Ramos (cell line): ENCODE data around the gene ROR2.
"Not testable (repeated sequence)": the region's sequence is repeated elsewhere in the genome, so short reads cannot be mapped to it uniquely, and the experiment has no call there.

Source experiments
- in situ Hi-C: fragments of 300-500 bp; cut with MboI; formaldehyde crosslinking; loops from one replicate; pipeline ENCODE4 v1.14.3; 2022; ENCODE audit warnings: low sequenced_read_pairs; ENCODE audit not compliant: unreplicated experiment

The ROR2 gene

GRCh38 chr9:91676046-91676445 lies 274.0 kb downstream of the ROR2 start:
- in situ Hi-C loops, result no loop called here

GRCh38 chr9:91664663-91665062 lies 285.4 kb downstream of the ROR2 start:
- in situ Hi-C loops, result no loop called here

GRCh38 chr9:91663858-91664257 lies 286.2 kb downstream of the ROR2 start:
- in situ Hi-C loops, result no loop called here

- in situ Hi-C loops, result no loop called here
These were observed 288.6 kb downstream of the ROR2 start for GRCh38 chr9:91661451-91661850.

GRCh38 chr9:91660521-91660920 lies 289.5 kb downstream of the ROR2 start:
- in situ Hi-C loops, result no loop called here

GRCh38 chr9:91659529-91660495 lies 290.2 kb downstream of the ROR2 start:
- in situ Hi-C loops, result no loop called here

GRCh38 chr9:91658513-91659105 lies 291.4 kb downstream of the ROR2 start:
- in situ Hi-C loops, result no loop called here

GRCh38 chr9:91657501-91657900 lies 292.5 kb downstream of the ROR2 start:
- in situ Hi-C loops, result no loop called here

- in situ Hi-C loops, result no loop called here
These were observed 294.4 kb downstream of the ROR2 start for GRCh38 chr9:91655658-91656057.

GRCh38 chr9:91655215-91655614 lies 294.8 kb downstream of the ROR2 start:
- in situ Hi-C loops, result no loop called here

- in situ Hi-C loops, result no loop called here
These were observed 295.5 kb downstream of the ROR2 start for GRCh38 chr9:91654527-91654926.

GRCh38 chr9:91647371-91647770 lies 302.7 kb downstream of the ROR2 start:
- in situ Hi-C loops, result no loop called here

- in situ Hi-C loops, result no loop called here
These were observed 303.3 kb downstream of the ROR2 start for GRCh38 chr9:91646702-91647101.

- in situ Hi-C loops, result no loop called here
These were observed 305.6 kb downstream of the ROR2 start for GRCh38 chr9:91644433-91644832.

- in situ Hi-C loops, result no loop called here
These were observed 306.4 kb downstream of the ROR2 start for GRCh38 chr9:91643481-91644077.

- in situ Hi-C loops, result no loop called here
These were observed 307.3 kb downstream of the ROR2 start for GRCh38 chr9:91642771-91643170.

GRCh38 chr9:91640428-91640827 lies 309.6 kb downstream of the ROR2 start:
- in situ Hi-C loops, result no loop called here

- in situ Hi-C loops, result no loop called here
These were observed 311.0 kb downstream of the ROR2 start for GRCh38 chr9:91639054-91639453.

GRCh38 chr9:91634832-91635231 lies 315.2 kb downstream of the ROR2 start:
- in situ Hi-C loops, result not testable (repeated sequence)

- in situ Hi-C loops, result no loop called here
These were observed 320.3 kb downstream of the ROR2 start for GRCh38 chr9:91629718-91630117.

- in situ Hi-C loops, result no loop called here
These were observed 321.1 kb downstream of the ROR2 start for GRCh38 chr9:91628892-91629291.
